ENCODE measurements around the gene TTLL7. TPM values are rescaled to one million over a fixed set of nuclear protein-coding genes. Genes with fewer than 3 reads are reported as not detected.
A peak's percentile ranks its signal among the peaks of the same experiment; 100 is the strongest.

Gene TTLL7
- total RNA-seq, 4 donors from 2014 or later: 26.2 to 58.1 (median 41.2) TPM

DNA sequence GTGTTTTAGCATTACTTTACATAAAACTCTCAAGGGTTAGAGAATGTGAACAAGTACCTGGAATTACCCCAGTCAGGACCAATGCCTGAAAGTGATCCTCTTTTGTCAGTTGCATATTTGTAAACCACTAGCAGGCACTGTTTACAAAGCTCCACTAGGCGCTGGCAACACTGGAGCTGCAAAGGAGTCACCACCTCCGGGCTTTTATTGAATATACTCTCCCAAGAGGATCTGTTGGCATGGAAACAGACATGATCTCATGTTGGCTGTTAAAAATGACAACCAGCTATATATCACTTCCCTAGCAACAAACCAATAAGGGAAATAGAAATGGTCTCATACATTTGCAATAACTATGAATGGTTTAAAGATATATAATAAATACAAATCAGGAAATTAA lies 116.0 kb downstream of the TTLL7 start:
- H3K9me3 ChIP-seq: no peaks in the 10 kb centered on the region
- peaks cover 0 to 23% (median 1%) of the 10 kb centered on the region in 4 donors for H3K36me3 ChIP-seq
- no peak for DNase-seq (ENCODE audit: extremely low spot score)
- no peak overlapping the region for H3K4me3 ChIP-seq
- no peak for TF ChIP-seq POLR2A (IDR thresholded peaks at IDR 0.05; ENCODE audit: low read depth)
- TF ChIP-seq, protein P1, sequence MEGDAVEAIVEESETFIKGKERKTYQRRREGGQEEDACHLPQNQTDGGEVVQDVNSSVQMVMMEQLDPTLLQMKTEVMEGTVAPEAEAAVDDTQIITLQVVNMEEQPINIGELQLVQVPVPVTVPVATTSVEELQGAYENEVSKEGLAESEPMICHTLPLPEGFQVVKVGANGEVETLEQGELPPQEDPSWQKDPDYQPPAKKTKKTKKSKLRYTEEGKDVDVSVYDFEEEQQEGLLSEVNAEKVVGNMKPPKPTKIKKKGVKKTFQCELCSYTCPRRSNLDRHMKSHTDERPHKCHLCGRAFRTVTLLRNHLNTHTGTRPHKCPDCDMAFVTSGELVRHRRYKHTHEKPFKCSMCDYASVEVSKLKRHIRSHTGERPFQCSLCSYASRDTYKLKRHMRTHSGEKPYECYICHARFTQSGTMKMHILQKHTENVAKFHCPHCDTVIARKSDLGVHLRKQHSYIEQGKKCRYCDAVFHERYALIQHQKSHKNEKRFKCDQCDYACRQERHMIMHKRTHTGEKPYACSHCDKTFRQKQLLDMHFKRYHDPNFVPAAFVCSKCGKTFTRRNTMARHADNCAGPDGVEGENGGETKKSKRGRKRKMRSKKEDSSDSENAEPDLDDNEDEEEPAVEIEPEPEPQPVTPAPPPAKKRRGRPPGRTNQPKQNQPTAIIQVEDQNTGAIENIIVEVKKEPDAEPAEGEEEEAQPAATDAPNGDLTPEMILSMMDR (IDR thresholded peaks at IDR 0.05): no peak
- TF ChIP-seq POLR2AphosphoS5 (IDR thresholded peaks at IDR 0.05): no peak
- TF ChIP-seq EP300 (IDR thresholded peaks at IDR 0.05): no peak
- no peaks in the 10 kb centered on the region for H3K4me1 ChIP-seq
- H3K27ac ChIP-seq (replicated peaks in 1 of 4): no peak overlapping the region
- H3K27me3 ChIP-seq: no peaks in the 10 kb centered on the region
- intact Hi-C loops (cut with DNase I): no loop called here
- 43% methylated on average over 2 of the region's 2 CpGs for WGBS

DNA sequence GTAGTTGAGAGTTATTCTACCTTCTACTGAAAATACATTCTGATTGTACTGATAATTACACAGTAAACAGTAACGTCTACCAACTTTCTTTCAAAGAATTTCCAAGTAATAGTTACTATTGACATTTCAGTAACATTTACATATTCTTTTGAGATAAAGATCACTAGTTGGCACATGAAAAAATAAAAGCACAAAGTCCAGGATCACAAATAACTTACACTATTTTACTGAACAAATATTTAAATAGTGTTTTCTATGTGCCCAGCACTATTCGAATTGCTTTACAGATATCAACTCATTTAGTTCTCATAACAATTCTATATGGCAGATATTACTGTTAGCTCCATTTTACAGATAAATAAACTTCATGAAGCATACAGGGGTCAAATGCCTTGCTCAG lies 126.4 kb downstream of the TTLL7 start:
- DNase-seq (ENCODE audit: extremely low spot score): no peak
- Histone ChIP-seq H3K27me3 (no peaks in the 10 kb centered on the region), H3K9me3 (no peaks in the 10 kb centered on the region), H3K36me3 (peaks cover 0 to 12% (median 3%) of the 10 kb centered on the region in 4 donors), H3K27ac (replicated peaks in 1 of 4) (no peak overlapping the region), H3K4me1 (no peaks in the 10 kb centered on the region), H3K4me3 (no peak overlapping the region)
- TF ChIP-seq POLR2A (IDR thresholded peaks at IDR 0.05; ENCODE audit: low read depth) (no peak), EP300 (IDR thresholded peaks at IDR 0.05) (no peak), POLR2AphosphoS5 (IDR thresholded peaks at IDR 0.05) (no peak)
- TF ChIP-seq, protein P1 (IDR thresholded peaks at IDR 0.05): no peak
- intact Hi-C loops (cut with DNase I): no loop called here
- WGBS: 96% methylated on average over 2 of the region's 2 CpGs

DNA sequence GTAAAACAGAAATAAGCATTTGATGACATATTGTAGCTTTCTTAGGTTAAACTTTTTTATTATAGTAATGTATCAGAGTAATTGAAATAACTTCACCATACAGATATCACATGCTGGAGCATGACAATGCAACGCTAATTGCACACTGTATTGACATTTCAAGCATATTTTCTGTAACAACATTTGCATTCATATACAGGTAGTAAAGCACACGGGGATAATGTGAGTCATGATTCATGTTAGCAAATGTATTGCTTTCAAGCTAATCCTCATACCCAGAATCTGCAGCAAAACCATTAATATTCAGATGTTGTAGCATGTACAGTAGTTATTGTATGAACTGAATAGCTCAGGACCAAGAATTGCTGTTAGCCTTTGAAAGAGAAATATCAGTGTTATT lies 133.9 kb downstream of the TTLL7 start:
- no peak overlapping the region for H3K4me3 ChIP-seq
- 90% methylated on average over 2 of the region's 2 CpGs for WGBS
- no peak overlapping the region for H3K27ac ChIP-seq (replicated peaks in 1 of 4)
- H3K36me3 ChIP-seq: peaks cover 0 to 4% (median 0%) of the 10 kb centered on the region in 4 donors
- H3K4me1 ChIP-seq: no peaks in the 10 kb centered on the region
- TF ChIP-seq EP300 (IDR thresholded peaks at IDR 0.05) (no peak), POLR2A (IDR thresholded peaks at IDR 0.05; ENCODE audit: low read depth) (no peak), POLR2AphosphoS5 (IDR thresholded peaks at IDR 0.05) (no peak)
- TF ChIP-seq, protein P1 (IDR thresholded peaks at IDR 0.05): no peak
- no peaks in the 10 kb centered on the region for H3K9me3 ChIP-seq
- intact Hi-C loops (cut with DNase I): no loop called here
- H3K27me3 ChIP-seq: peaks cover 0 to 9% (median 0%) of the 10 kb centered on the region in 4 donors
- no peak for DNase-seq (ENCODE audit: extremely low spot score)

DNA sequence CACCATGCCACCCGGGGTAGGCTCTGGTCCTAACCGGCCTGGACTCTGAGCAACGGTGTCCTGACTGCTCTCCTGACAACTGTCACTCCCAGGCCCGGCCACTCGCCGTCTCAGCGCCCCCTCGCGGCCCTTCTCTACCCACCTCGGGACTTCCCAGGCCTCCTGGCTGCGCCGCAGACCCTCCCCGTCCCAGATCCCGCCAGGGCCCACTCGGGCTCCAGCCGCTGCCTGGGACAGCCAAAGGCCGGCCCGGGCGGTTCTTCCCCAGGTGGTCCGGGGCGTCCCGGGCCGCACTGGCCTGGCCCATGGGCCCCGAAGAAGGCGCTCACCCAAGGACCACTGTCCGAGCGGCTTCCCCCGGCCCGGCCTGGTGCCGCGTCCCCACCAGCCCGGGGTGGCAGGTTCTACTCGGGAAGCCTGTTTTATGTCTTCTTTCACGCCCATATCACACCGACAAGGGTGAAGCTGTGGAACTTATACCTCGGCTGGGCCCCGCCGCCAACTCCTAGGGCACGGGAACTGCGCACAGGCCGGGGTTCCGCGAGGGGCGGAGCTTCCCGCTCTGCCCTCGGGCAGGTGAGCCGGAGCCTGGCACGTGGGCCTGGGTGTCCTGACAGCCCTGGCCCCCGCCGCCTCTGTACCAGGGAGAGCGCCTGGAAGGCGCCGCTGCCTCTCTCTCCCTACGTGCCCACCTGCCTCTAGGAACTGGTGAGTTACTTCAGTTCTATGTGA lies 138.3 kb downstream of the TTLL7 start:
- H3K4me3 ChIP-seq: peak overlapping the region; percentile 43 to 59 (median 53)
- no peaks in the 10 kb centered on the region for H3K9me3 ChIP-seq
- peaks cover 0 to 9% (median 0%) of the 10 kb centered on the region in 4 donors for H3K27me3 ChIP-seq
- H3K4me1 ChIP-seq: peaks cover 0 to 3% (median 0%) of the 10 kb centered on the region in 4 donors
- intact Hi-C loops (cut with DNase I): no loop called here
- no peaks in the 10 kb centered on the region for H3K36me3 ChIP-seq
- no peak for TF ChIP-seq POLR2AphosphoS5 (IDR thresholded peaks at IDR 0.05)
- TF ChIP-seq, protein P1 (IDR thresholded peaks at IDR 0.05): peak; percentile 20 to 57 (median 41)
- no peak for TF ChIP-seq EP300 (IDR thresholded peaks at IDR 0.05)
- 38% methylated on average over 23 of the region's 54 CpGs for WGBS
- H3K27ac ChIP-seq (replicated peaks in 1 of 4): no peak overlapping the region
- DNase-seq (ENCODE audit: extremely low spot score): no peak
